ENCODE measurements around the gene SOX15. TPM values are rescaled to one million over a fixed set of nuclear protein-coding genes. Genes with fewer than 3 reads are reported as not detected.
A peak's percentile ranks its signal among the peaks of the same experiment; 100 is the strongest.

Gene SOX15
- total RNA-seq, 1 experiment from 2014 or later: 0.33 TPM

DNA sequence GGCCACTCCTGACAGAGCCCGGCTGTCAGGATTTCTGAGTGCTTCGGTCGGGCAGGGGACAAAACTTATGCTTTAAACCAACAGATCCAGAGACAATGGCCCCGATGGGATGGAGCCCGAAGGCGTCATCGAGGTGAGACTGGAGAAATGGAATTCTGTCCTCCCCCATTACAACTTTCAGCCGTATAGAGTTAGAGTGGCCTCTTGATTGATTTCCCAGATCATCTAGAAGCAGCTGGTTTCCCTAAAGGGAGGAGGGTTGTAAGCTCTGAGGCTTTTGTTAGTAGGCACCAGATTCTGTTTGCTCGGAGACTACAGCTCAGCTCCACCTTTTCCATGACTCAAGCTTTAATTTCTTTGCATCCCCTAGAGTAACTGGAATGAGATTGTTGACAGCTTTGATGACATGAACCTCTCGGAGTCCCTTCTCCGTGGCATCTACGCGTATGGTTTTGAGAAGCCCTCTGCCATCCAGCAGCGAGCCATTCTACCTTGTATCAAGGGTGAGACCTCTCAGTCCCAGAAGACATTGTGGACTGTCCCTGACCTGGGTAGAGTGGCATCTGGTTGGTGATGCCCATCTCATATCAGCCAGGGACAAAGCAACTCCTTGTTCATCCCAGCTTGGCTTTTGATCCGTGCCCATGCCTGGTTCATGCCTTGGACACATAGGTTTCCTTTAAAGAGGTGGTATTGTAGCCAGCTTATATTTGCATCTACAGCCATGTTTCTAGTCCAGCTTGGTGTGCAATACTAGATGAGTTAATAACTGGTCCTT lies 15.5 kb downstream of the SOX15 start:
- no peaks in the 10 kb centered on the region for H3K27me3 ChIP-seq (ENCODE audit: control insufficient read depth, insufficient read depth, low read length)
- H3K4me3 ChIP-seq (ENCODE audit: low read depth in 2 of 2, low read length in 2 of 2): peak overlapping the region; percentile 85 to 89
- H3K27ac ChIP-seq (ENCODE audit: low read length): peak overlapping the region; percentile 90
- no peaks in the 10 kb centered on the region for H3K9me3 ChIP-seq (ENCODE audit: control insufficient read depth, insufficient read depth, low read depth, low read length)
- DNase-seq (ENCODE audit: low read depth, low spot score) (no peak), ATAC-seq (no peak)
- in situ Hi-C loops (cut with HindIII; ENCODE audit: low pct_unique_long_range_greater_than_20kb, low sequenced_read_pairs): no loop called here
- H3K36me3 ChIP-seq (ENCODE audit: control insufficient read depth, insufficient read depth, low read length): peaks cover 29% of the 10 kb centered on the region
- BruUV-seq (replicated peaks): no TSS peak
- intact Hi-C loops (cut with micrococcal nuclease; ENCODE audit: unreplicated experiment): no loop called here
- ChIA-PET POLR2A (interaction anchor here (0.5 to 0.6 kb wide), 2 partner anchors 229 to 673 kb away, joined by 4 to 5 read pairs; partner anchors contain the start of gene CTC1), CTCF (interaction anchor here (0.7 kb wide), 1 partner anchor 113 kb away, joined by 5 read pairs; no protein-coding TSS in a partner anchor)
- H3K4me1 ChIP-seq (ENCODE audit: control insufficient read depth, insufficient read depth, low read length): peaks cover 50% of the 10 kb centered on the region
- TF ChIP-seq TCF7L2 (IDR thresholded peaks at IDR 0.05; ENCODE audit: low read depth, low read length) (no peak), POLR2AphosphoS5 (IDR thresholded peaks at IDR 0.05; ENCODE audit: low read depth, low read length) (no peak), SIN3A (IDR thresholded peaks at IDR 0.05; ENCODE audit: borderline replicate concordance, insufficient read depth, low read depth, low read length) (no peak)
- TF ChIP-seq, protein P1, sequence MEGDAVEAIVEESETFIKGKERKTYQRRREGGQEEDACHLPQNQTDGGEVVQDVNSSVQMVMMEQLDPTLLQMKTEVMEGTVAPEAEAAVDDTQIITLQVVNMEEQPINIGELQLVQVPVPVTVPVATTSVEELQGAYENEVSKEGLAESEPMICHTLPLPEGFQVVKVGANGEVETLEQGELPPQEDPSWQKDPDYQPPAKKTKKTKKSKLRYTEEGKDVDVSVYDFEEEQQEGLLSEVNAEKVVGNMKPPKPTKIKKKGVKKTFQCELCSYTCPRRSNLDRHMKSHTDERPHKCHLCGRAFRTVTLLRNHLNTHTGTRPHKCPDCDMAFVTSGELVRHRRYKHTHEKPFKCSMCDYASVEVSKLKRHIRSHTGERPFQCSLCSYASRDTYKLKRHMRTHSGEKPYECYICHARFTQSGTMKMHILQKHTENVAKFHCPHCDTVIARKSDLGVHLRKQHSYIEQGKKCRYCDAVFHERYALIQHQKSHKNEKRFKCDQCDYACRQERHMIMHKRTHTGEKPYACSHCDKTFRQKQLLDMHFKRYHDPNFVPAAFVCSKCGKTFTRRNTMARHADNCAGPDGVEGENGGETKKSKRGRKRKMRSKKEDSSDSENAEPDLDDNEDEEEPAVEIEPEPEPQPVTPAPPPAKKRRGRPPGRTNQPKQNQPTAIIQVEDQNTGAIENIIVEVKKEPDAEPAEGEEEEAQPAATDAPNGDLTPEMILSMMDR (IDR thresholded peaks at IDR 0.05): no peak
- TF ChIP-seq, protein P2, sequence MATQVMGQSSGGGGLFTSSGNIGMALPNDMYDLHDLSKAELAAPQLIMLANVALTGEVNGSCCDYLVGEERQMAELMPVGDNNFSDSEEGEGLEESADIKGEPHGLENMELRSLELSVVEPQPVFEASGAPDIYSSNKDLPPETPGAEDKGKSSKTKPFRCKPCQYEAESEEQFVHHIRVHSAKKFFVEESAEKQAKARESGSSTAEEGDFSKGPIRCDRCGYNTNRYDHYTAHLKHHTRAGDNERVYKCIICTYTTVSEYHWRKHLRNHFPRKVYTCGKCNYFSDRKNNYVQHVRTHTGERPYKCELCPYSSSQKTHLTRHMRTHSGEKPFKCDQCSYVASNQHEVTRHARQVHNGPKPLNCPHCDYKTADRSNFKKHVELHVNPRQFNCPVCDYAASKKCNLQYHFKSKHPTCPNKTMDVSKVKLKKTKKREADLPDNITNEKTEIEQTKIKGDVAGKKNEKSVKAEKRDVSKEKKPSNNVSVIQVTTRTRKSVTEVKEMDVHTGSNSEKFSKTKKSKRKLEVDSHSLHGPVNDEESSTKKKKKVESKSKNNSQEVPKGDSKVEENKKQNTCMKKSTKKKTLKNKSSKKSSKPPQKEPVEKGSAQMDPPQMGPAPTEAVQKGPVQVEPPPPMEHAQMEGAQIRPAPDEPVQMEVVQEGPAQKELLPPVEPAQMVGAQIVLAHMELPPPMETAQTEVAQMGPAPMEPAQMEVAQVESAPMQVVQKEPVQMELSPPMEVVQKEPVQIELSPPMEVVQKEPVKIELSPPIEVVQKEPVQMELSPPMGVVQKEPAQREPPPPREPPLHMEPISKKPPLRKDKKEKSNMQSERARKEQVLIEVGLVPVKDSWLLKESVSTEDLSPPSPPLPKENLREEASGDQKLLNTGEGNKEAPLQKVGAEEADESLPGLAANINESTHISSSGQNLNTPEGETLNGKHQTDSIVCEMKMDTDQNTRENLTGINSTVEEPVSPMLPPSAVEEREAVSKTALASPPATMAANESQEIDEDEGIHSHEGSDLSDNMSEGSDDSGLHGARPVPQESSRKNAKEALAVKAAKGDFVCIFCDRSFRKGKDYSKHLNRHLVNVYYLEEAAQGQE (IDR thresholded peaks at IDR 0.05; ENCODE audit: insufficient read depth in 1 of 2, low read depth in 2 of 2, low read length in 1 of 2): no peak

DNA sequence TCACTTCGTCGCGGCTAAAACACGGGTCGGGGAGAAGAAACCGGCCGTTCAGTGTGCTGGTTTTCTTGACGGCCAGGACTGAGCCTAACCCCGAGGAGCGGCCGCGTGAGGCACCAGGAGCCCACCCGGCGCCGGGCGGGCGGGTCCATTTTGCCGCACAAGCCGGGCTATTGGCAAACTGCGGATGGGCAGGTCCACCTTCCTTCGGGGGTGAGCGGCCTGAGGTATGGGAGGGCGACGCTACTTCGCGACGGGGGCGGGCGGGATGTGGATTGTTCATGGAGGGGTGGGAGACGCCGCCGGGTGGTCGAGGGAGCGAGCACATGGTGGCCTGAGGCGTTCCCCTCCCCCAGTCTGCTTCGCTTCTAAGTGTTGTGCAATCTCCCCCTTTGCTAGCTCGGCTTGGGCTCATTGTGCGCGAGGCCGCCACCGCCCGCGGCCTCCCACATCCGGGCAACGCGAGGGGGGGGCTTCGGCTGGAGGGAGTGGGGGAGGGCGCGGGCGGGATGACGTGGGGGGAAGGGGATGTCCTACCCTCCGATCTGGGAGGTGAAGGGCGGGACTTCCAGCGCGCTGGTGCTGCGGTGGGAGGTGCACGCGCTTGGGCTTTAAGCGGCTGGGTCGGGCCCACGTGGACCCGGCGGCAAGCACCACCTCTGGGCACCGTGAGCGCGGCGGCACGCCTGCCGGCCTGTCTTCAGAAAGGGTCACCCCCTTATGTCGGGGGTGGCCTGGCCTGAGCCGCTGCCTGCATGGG lies 16.4 kb downstream of the SOX15 start:
- Histone ChIP-seq H3K4me3 (ENCODE audit: low read depth in 2 of 2, low read length in 2 of 2) (peak overlapping the region; percentile 85 to 89), H3K27me3 (ENCODE audit: control insufficient read depth, insufficient read depth, low read length) (no peaks in the 10 kb centered on the region), H3K27ac (ENCODE audit: low read length) (peak overlapping the region; percentile 90), H3K36me3 (ENCODE audit: control insufficient read depth, insufficient read depth, low read length) (peaks cover 29% of the 10 kb centered on the region), H3K9me3 (ENCODE audit: control insufficient read depth, insufficient read depth, low read depth, low read length) (no peaks in the 10 kb centered on the region), H3K4me1 (ENCODE audit: control insufficient read depth, insufficient read depth, low read length) (peaks cover 41% of the 10 kb centered on the region)
- no peak for DNase-seq (ENCODE audit: low read depth, low spot score)
- no TSS peak for BruUV-seq (replicated peaks)
- intact Hi-C loops (cut with micrococcal nuclease; ENCODE audit: unreplicated experiment): no loop called here
- TF ChIP-seq, protein P1 (IDR thresholded peaks at IDR 0.05): no peak
- TF ChIP-seq POLR2AphosphoS5 (IDR thresholded peaks at IDR 0.05; ENCODE audit: low read depth, low read length) (peak; percentile 71), TCF7L2 (IDR thresholded peaks at IDR 0.05; ENCODE audit: low read depth, low read length) (no peak), SIN3A (IDR thresholded peaks at IDR 0.05; ENCODE audit: borderline replicate concordance, insufficient read depth, low read depth, low read length) (peak; percentile 38; the same call in 1 of the 2 replicates)
- TF ChIP-seq, protein P2 (IDR thresholded peaks at IDR 0.05; ENCODE audit: insufficient read depth in 1 of 2, low read depth in 2 of 2, low read length in 1 of 2): 0 out of 4 replicates have a peak, but pooled peaks of 1 of the 2 experiments have one; percentile 19
- ChIA-PET CTCF (no interaction called here), POLR2A (interaction anchor here (0.6 kb wide), 1 partner anchor 546 kb away, joined by 9 read pairs; no protein-coding TSS in a partner anchor)
- in situ Hi-C loops (cut with HindIII; ENCODE audit: low pct_unique_long_range_greater_than_20kb, low sequenced_read_pairs): no loop called here
- peak; percentile 47 for ATAC-seq
